Measurements from ENCODE around the gene FAM131B. TPM values are rescaled to one million over a fixed set of nuclear protein-coding genes. Genes with fewer than 3 reads are reported as not detected.

The FAM131B gene
- total RNA-seq, 1 experiment from 2014 or later: 0.22 TPM

DNA sequence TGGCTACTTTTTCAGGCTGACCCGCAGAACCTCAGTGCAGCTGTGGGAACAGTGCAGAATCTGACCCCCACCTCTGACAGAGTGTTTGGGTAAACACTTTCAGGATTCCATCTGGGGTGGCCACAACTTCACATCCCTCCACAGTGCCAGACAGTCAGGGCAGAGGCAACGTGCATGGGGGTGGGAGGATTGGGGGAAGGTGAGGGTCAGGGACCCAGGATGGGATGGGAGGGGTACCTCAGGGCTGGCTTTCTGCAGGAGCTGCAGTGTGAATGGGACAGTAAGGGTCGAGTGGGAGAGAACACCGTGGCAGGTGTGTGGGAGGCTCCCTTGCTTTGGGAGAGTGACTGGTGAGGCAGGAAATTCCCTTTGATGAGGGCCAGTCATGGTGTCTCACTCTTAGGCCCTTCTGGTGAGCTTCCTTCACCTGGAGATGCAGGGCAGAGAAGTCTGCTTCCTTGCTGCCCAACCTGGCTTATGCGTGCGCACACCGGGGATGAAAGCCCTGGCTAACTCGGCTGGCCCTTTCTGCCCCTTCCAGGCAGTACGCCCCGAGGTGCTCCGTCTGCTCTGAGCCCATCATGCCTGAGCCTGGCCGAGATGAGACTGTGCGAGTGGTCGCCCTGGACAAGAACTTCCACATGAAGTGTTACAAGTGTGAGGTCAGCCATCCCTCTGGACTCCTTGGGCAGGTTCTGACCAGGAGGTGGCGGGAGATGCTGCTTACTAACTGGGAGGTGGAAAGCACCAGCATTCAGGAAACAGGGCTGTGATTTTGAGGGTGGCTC lies 27.0 kb upstream of the FAM131B start:
- Histone ChIP-seq H3K4me3 (no peak overlapping the region), H3K4me1 (peaks cover 8% of the 10 kb centered on the region), H3K27me3 (no peaks in the 10 kb centered on the region), H3K36me3 (peaks cover 31% of the 10 kb centered on the region), H3K27ac (no peak overlapping the region), H3K9me3 (replicated peaks) (no peaks in the 10 kb centered on the region)
- DNase-seq: no peak

DNA sequence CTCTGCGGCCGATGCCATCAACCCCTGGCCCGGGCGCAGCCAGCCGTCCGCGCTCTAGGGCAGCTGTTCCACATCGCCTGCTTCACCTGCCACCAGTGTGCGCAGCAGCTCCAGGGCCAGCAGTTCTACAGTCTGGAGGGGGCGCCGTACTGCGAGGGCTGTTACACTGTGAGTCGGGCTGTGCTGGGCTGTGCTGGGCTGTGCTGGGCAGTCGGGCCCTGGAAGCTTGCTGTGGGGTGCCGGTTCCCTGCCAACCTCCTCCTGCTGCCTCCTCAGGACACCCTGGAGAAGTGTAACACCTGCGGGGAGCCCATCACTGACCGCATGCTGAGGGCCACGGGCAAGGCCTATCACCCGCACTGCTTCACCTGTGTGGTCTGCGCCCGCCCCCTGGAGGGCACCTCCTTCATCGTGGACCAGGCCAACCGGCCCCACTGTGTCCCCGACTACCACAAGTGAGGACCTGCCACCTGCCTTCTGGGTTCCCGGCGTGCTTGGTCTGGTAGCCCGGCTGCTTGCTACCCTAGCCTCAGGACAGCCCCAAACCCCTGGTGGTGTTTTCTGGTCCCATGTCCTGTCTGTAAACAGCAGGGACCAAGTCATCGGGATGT lies 26.1 kb upstream of the FAM131B start:
- no peaks in the 10 kb centered on the region for H3K27me3 ChIP-seq
- no peak overlapping the region for H3K27ac ChIP-seq
- H3K9me3 ChIP-seq (replicated peaks): no peaks in the 10 kb centered on the region
- peaks cover 35% of the 10 kb centered on the region for H3K36me3 ChIP-seq
- no peak overlapping the region for H3K4me3 ChIP-seq
- H3K4me1 ChIP-seq: peaks cover 17% of the 10 kb centered on the region
- DNase-seq: no peak

DNA sequence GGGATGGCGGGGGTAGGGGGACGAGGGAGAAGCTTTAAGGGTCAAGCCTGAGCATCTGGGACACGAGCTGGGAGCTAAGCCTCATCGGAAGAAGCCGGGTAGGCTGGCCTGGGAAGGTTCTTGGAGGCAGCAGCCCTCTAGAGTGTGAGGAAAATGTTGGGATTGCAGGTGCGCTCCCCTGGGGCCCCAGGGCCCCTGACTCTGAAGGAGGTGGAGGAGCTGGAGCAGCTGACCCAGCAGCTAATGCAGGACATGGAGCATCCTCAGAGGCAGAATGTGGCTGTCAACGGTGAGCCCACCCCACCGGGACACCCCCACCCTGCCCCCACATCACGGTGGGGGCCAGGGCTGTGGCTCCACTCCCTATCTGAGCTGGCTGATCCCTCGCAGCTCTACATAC lies 25.5 kb upstream of the FAM131B start:
- Histone ChIP-seq H3K4me3 (no peak overlapping the region), H3K36me3 (peaks cover 35% of the 10 kb centered on the region), H3K27me3 (no peaks in the 10 kb centered on the region), H3K9me3 (replicated peaks) (no peaks in the 10 kb centered on the region), H3K4me1 (peaks cover 19% of the 10 kb centered on the region), H3K27ac (no peak overlapping the region)
- no peak for DNase-seq

DNA sequence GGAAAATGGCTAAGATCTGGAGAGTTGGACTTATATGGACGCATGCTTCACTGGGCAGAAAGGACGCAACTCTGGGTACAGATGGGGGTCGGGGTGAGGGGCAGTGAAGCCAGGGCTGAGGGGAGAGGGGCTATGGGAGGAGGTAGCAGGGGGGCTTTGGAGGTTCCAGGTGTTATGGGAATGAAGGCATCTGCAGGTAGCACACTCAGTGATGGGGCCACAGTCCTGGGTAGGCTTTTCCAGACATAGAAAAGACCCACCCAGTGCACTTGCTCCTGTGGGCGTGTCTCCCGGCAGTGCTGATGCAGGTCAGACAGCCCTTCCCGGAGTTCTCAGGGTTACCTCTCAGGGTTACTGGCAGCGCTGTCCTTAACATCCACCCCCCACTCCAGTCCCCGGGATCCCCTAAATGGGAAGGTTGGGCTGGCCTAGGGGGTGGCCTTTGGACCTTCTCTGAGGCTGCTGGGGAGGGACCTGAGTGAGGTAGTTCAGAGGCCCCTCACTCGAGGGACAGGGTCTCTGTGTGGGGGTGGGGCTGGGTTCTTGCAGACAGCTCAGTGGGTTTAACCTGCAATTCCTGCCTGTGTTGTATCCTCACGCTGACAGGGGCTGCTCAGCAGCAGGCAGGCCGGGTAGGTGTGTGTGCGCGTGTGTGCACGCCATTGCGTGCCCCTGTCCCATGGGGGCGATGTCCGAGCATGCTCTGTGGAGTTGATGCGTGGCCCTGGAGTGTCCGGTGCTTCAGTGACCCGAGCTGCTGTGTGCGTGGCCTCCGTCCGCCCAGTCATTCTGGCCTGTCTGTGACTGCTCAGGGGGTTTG lies 24.9 kb upstream of the FAM131B start:
- no peak overlapping the region for H3K27ac ChIP-seq
- no peaks in the 10 kb centered on the region for H3K9me3 ChIP-seq (replicated peaks)
- no peak overlapping the region for H3K4me3 ChIP-seq
- peaks cover 26% of the 10 kb centered on the region for H3K4me1 ChIP-seq
- H3K27me3 ChIP-seq: no peaks in the 10 kb centered on the region
- DNase-seq: no peak
- peaks cover 35% of the 10 kb centered on the region for H3K36me3 ChIP-seq

DNA sequence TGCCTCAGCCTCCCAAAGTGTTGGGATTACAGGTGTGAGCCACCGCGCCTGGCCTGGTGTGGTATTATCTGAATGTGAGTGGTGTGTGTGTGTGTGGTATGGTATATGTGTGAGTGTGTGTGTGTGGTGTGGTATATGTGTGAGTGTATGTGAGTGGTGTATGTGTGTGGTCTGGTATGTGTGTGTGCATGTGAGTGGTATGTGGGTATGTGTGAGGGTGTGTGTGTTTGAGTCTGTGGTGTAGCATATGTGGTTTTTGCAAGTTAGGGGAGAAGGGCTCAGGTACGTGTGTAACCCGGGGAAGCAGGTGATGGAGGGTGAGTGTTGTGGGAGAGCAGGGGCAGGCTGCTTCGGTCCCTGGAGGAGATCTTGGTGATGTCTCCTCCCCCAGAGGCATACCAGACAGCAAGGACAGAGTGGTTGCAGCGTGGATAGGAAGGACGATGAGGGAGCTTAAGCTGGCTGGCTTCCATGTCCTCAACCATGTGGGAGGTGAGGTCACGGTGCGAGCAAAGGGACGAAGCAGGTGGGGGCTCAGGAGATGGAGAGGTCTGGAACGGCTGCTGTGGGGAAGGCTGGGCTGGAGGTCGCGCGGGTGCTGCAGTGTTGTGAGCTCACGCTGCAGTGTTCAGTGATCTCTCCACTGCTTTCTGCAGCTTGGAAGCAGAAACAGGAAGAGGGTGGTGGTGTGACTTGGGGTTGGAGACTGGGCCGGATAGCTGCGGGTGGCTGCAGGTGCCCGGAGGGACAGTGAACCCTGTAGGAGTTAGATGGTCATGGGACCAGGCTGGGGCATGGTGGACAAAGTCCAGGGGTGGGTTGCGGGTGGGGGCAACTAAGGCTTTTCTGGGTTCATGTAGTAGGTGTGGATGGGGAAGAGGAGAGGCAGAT lies 23.6 kb upstream of the FAM131B start:
- H3K4me1 ChIP-seq: peaks cover 27% of the 10 kb centered on the region
- no peak for DNase-seq
- no peak overlapping the region for H3K27ac ChIP-seq
- H3K4me3 ChIP-seq: no peak overlapping the region
- peaks cover 31% of the 10 kb centered on the region for H3K36me3 ChIP-seq
- H3K9me3 ChIP-seq (replicated peaks): no peaks in the 10 kb centered on the region
- H3K27me3 ChIP-seq: no peaks in the 10 kb centered on the region

DNA sequence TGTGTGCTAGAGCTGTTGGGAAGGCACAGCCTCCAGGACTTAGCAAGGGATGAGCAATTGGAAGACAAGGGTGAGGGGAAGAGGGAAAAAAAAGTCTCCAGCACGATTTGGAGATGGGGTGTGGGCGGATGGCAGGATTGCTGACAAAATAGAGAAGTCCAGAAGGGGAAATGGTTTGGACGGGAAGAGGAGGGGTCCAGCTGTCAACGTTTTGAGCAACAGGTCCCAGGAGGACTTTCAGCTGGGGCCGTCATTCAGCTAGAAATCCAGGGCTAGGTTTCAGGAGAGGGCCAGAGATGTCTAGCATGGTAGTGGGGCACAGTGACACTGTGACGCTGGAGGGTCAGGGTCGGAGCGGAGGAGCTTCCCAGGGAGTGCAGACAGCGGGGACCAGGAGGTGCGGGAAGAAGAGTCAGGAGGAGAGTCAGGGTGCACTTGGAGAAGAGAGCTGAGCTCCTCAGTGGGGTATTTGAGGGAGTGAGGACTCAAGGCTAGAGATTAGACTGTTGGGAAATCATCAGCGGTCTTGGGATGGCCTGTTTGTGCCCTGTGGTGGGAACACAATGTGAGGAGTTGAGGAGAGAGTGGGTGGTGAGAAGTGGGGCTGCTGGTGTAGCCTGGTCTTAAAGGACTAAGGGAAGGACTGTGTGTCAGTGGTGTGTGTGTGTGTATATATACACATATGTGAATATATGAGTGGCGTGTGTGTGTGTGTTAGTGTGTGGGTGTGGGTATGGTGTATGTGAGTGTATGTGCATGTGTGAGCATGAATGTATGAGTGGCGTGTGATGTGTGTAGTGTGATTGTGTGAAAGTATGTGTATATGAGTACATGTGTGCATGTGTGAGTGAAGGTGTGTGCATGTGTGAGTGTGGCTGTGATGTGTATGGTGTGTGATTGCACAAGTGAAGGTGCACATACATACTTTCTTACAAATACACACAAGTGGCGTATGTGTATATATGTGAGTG lies 22.4 kb upstream of the FAM131B start:
- Histone ChIP-seq H3K27ac (no peak overlapping the region), H3K27me3 (no peaks in the 10 kb centered on the region), H3K4me1 (peaks cover 27% of the 10 kb centered on the region), H3K9me3 (replicated peaks) (no peaks in the 10 kb centered on the region), H3K36me3 (peaks cover 21% of the 10 kb centered on the region), H3K4me3 (no peak overlapping the region)
- peak; percentile 52 to 70 for DNase-seq

DNA sequence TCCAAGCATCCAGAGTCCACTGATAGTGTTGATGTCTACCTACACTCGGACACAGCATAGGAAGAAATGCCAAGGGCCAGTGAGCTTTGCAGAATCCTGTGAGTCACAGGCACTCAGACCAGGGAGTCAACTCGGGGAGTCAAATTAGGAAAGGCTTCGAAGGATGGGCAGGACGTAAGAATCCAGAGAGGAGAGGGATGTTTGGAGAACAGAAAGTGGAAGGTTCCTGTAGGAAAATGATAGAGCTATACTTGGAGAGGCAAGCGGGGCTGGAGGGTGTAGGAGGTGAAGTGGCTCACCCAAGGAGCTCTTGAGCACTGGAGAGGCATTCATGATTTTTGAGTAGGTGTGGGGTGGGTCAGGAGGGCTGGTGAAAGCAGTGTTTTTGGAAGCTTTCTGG lies 21.6 kb upstream of the FAM131B start:
- H3K9me3 ChIP-seq (replicated peaks): no peaks in the 10 kb centered on the region
- peaks cover 28% of the 10 kb centered on the region for H3K4me1 ChIP-seq
- H3K36me3 ChIP-seq: peaks cover 15% of the 10 kb centered on the region
- H3K4me3 ChIP-seq: no peak overlapping the region
- DNase-seq: no peak
- H3K27me3 ChIP-seq: no peaks in the 10 kb centered on the region
- no peak overlapping the region for H3K27ac ChIP-seq

DNA sequence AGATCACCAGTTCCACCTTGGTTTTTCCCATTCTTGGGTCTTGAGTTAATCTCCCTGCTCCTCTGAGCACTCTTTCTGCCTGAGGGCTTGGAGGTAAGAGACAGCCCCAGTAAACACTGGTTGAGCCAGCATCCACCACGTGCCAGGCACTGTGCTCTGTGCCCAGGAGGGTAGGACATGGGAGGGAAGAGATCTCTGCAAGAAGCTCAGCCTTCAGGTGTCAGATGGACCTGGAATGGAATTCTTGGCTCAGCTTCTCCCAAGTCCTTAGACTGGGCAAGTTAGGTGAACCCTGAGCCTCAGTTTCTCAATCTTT lies 21.1 kb upstream of the FAM131B start:
- Histone ChIP-seq H3K4me3 (no peak overlapping the region), H3K27me3 (no peaks in the 10 kb centered on the region), H3K4me1 (peaks cover 29% of the 10 kb centered on the region), H3K27ac (no peak overlapping the region), H3K36me3 (peaks cover 10% of the 10 kb centered on the region), H3K9me3 (replicated peaks) (no peaks in the 10 kb centered on the region)
- DNase-seq: no peak

DNA sequence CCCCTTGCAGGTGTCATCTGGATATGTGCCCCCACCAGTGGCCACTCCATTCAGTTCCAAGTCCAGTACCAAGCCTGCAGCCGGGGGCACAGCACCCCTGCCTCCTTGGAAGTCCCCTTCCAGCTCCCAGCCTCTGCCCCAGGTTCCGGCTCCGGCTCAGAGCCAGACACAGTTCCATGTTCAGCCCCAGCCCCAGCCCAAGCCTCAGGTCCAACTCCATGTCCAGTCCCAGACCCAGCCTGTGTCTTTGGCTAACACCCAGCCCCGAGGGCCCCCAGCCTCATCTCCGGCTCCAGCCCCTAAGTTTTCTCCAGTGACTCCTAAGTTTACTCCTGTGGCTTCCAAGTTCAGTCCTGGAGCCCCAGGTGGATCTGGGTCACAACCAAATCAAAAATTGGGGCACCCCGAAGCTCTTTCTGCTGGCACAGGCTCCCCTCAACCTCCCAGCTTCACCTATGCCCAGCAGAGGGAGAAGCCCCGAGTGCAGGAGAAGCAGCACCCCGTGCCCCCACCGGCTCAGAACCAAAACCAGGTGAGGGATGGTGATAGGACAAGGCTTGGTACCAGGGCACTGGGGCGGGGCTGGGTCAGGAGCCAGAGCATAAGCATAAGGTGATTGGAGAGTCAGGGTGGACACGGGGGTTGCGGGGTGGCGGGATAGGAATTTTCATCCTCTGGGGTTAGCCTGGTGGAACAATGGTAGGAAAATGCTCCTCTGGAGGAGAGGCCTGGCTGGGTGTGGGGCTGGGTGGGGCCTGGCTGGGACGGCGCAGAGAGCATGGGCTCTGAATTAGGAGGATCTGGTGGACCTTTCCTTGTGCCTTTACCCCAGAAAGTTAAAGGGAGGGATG lies 20.5 kb upstream of the FAM131B start:
- Histone ChIP-seq H3K4me3 (no peak overlapping the region), H3K9me3 (replicated peaks) (no peaks in the 10 kb centered on the region), H3K4me1 (peaks cover 29% of the 10 kb centered on the region), H3K27ac (no peak overlapping the region), H3K27me3 (no peaks in the 10 kb centered on the region), H3K36me3 (peaks cover 7% of the 10 kb centered on the region)
- no peak for DNase-seq

DNA sequence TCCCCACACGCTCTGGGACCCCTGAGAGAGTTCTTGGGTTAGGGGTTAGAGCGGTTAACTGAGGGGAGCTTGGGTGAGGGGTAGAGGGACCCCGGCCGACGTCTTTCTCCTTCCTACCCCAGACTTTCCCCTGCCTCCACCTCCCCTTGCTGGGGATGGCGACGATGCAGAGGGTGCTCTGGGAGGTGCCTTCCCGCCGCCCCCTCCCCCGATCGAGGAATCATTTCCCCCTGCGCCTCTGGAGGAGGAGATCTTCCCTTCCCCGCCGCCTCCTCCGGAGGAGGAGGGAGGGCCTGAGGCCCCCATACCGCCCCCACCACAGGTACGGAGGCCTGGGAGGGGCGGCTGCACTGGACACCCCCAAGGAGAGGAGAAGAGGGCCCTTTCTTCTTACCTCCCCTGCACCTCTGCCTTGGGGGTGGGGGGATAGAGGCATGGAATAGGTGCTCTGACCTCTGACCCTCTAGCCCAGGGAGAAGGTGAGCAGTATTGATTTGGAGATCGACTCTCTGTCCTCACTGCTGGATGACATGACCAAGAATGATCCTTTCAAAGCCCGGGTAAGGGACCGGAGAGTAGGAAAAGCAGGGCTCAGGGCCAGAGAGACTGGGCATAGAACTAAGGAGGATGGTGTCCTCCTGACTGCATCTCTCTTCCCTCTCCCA lies 19.7 kb upstream of the FAM131B start:
- H3K36me3 ChIP-seq: peaks cover 7% of the 10 kb centered on the region
- DNase-seq: no peak
- peaks cover 29% of the 10 kb centered on the region for H3K4me1 ChIP-seq

DNA sequence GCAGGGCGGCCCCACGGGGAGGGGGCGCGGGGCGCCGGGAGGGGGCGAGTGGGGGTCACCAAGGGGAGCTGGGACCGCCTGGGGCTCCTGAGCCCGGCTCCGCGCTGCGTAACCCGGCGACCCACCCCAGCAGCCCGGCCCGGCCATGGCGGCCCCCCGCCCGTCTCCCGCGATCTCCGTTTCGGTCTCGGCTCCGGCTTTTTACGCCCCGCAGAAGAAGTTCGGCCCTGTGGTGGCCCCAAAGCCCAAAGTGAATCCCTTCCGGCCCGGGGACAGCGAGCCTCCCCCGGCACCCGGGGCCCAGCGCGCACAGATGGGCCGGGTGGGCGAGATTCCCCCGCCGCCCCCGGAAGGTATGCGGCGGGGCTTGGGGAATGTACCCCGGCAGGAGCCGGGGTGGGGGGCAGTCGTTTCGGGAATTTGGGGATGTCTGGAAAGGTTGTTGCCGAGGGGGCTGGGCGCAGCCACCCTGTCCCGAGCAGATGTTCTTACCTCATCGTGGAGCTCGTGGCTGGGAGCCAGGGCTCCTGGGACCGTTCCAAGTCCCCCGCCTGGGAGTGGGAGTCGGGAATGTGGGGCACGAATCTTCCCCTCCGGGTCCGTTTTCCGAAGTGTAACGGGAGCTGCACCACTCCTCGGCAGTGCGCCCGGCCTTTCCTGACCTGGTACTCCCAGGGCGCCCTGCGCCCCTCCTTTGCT lies 19.1 kb upstream of the FAM131B start:
- Histone ChIP-seq H3K27ac (peak overlapping the region; percentile 89), H3K4me1 (peaks cover 29% of the 10 kb centered on the region), H3K9me3 (replicated peaks) (no peaks in the 10 kb centered on the region), H3K27me3 (no peaks in the 10 kb centered on the region), H3K4me3 (peak overlapping the region; percentile 98), H3K36me3 (peaks cover 7% of the 10 kb centered on the region)
- DNase-seq: peak; percentile 87 to 90

More for the DNA sequence above, 19.7 kb upstream of the FAM131B start:
- H3K27ac ChIP-seq: peak overlapping the region; percentile 89
- H3K27me3 ChIP-seq: no peaks in the 10 kb centered on the region
- no peaks in the 10 kb centered on the region for H3K9me3 ChIP-seq (replicated peaks)
- H3K4me3 ChIP-seq: peak overlapping the region; percentile 98
